NCI-H69 (cell line): Measurements from ENCODE around the gene GPBP1L1.
A peak's percentile ranks its signal among the peaks of the same experiment; 100 is the strongest.
"Not testable (repeated sequence)": the region's sequence is repeated elsewhere in the genome, so short reads cannot be mapped to it uniquely, and the experiment has no call there.

Experiments used
- DNase-seq: peaks from one replicate; lab custom pipeline; 2025; lab: John Stamatoyannopoulos, UW

Gene GPBP1L1, protein sequence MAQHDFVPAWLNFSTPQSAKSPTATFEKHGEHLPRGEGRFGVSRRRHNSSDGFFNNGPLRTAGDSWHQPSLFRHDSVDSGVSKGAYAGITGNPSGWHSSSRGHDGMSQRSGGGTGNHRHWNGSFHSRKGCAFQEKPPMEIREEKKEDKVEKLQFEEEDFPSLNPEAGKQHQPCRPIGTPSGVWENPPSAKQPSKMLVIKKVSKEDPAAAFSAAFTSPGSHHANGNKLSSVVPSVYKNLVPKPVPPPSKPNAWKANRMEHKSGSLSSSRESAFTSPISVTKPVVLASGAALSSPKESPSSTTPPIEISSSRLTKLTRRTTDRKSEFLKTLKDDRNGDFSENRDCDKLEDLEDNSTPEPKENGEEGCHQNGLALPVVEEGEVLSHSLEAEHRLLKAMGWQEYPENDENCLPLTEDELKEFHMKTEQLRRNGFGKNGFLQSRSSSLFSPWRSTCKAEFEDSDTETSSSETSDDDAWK

DNA sequence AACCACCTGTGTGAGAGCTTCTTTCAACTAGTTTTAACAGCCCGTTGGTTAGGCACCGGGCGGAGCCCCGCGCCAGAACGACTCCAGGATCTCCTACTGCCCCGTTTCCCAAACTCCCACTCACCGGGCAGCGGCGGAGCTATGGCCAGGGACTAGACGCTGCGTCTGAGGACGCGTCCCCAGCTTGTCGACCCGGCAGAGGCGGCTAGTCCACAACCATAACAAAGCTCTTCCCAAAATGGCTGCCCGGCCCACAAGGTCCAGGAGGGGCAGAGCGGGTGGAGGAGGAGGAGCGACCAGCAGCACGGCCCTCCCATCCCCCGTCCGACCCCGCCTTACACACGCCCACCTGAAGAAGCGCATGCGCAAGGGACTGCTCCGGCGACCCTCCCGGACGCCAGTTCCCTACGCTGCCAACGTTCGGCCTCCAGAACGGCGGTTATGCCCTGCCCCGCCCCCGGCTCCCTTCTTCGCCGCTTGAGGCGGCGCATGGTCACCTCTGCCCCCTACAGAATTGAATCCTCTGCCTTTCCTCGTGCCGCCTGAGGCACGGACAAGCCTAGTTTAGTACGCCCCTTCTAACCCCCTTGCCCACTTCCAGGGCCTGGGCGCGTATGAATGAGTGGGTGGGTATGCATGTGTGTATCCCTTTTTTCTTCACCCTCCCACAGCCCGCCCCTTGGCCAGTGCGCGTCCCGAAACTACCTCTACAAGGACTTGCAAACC lies at the start of gene GPBP1L1:
TSS of gene GPBP1L1 (minus strand) at position 246 of the 726 bp plus-strand sequence. CDS start 27,446 bp downstream, outside the sequence.
- peak; percentile 94 for DNase-seq

DNA sequence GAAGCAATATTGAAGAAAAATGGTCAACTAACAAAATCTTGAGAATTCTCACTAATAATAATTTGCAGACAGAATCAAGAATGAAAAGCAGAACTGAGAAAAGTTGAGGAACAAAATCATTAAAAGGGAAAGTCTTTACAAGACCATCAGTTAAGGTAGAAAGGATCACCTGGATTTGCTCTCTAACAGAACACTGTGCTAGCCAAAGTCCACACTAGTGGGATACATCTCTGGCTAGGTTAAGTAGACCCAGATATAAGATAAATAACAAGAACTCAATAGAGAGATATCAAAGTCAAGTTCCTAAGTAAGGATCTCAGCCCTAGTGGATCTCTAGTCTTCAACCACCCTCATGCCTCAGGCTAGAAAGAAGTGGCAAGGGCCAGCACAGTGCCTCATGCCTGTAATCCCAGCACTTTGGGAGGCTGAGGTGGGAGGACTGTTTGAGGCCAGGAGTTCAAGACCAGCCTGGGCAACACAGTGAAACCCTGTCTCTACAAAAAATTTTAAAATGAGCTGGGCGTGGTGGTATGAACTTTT lies 44.5 kb upstream of the GPBP1L1 start:
- DNase-seq = no peak

DNA sequence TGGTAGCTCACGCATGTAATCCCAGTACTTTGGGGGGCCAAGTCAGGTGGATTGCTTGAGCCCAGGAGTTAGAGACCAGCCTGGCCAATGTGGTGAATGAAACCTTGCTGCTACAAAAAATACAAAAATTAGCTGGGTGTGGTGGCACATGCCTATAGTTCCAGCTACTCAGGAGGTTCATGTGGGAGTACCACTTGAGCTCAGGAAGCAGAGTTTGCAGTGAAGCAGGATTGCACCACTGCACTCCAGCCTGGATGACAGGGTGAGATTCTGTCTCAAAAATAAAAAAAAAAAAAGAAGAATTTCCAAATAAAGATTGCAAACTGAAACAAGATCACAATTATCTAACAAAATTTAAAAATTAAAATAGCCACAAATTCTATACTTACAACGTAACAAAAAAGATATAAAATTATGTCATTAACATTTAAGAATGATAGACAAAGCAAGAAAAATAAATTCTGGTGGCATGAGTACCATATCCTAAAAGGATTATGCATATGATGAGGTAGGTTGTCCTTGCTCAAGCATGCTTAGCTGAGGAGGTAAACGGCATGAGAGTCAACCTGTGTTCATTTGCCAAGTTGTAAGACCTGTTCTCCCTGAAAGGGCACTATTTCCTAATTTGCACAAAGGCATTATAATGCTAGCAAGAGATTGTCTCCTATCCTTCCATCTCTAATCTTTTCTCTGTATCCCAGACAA lies 43.9 kb upstream of the GPBP1L1 start:
- no peak for DNase-seq

DNA sequence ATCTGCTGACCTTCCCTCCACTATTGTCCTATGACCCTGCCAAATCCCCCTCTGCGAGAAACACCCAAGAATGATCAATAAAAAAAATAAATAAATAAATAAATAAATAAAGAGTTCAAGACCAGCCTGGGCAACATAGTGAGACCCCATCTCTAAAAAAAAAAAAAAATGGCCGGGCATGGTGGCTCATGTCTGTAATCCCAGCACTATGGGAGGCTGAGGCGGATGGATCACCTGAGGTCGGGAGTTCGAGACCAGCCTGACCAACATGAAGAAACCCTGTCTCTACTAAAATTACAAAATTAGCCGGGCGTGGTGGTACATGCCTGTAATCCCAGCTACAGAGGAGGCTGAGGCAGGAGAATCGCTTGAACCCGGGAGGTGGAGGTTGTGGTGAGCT lies 39.7 kb upstream of the GPBP1L1 start:
- not testable (repeated sequence) for DNase-seq

DNA sequence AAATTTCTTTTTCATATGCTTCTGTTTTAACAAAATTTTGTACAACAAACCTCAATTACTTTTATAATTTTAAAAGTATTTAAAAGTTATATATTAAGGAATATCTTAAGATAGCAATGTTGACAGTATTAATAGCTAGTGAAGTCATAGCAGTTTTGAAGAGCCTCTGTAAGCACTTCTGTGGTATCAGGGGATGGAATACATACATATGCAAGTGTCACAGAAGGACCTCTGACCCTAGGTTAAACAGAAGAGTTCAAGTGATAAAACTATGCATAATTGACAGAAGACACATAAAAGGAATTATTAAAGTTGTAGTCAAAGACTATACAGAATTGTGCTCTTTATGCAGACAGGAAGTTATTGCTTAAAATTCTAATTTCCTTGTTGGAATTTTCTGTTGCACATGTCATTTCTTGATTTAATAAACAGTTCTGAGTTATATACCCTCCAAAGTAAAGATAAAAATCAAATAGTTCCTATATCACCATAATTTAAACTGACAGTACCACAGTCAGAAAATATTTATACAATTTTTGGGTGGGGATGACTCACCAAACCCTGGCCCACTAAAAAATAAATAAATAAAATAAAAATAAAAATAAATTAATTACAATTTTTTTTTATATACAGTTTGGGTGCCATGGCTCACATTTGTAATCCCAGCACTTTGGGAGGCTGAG lies 37.1 kb upstream of the GPBP1L1 start:
- no peak for DNase-seq

DNA sequence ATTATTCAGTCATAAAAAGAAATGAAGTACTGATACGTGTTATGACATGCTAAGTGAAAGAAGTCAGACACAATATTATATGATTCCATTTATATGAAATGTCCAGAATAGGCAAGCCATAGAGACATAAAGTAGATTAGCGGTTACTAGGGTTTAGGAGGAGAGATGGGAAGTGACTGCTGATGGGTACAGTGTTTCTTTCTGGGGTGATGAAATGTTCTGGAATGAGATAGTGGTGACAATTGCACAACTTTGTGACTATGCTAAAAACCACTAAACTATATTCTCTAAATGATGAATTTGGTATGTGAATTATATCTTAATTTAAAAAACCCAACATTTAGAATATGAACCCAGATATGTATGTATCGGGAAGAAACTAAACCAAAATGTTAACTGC lies 36.5 kb upstream of the GPBP1L1 start:
- no peak for DNase-seq

DNA sequence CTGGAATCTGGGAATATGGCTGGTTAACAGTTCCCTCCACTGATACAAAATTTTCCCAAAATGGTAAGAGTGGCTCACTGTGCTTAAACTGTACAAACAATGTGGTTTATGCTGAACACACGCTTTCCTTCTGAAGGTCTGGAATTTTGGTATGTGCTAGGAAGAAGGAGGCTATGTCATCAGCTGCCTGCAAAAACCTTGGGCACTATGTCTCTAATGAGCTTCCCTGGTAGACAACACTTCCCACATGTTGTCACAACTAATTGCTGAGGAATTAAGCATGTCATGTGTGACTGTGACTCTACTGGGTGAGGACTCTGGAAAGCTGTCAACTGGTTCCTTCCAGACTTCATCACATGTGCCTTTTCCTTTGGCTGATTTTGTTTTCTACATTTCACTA lies 34.9 kb upstream of the GPBP1L1 start:
- DNase-seq = peak; percentile 0

DNA sequence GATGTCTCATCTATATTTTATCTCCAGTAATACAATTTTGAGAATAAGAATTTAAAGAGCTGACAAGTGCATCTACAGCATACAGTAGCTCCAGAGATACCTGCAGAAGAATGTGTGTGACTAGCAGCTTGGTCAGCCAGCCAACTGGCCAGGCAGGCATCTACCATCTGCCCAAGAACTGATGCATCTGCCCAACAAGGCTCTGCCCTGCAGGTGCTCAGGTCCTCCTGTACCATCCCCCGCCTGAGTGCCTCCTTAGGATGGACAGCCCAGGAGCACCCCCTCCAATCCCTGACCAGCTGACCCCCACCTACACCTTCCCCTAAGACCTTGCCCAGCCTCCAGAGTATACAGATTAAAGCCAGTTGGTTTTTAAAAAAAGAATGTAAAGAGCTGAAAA lies 32.0 kb upstream of the GPBP1L1 start:
- no peak for DNase-seq

DNA sequence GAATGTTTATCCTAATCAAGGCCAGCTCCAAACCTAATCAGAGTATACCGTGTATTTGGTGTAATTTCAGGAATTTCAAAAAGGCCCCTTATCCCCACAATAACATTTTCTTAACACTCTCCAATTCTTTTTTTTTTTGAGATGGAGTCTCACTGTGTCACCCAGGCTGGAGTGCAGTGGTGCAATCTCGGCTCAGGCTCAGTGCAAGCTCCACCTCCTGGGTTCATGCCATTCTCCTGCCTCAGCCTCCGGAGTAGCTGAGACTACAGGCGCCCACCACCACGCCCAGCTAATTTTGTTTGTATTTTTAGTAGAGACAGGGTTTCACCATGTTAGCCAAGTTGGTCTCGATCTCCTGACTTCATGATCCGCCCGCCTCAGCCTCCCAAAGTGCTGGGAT lies 31.1 kb upstream of the GPBP1L1 start:
- not testable (repeated sequence) for DNase-seq

DNA sequence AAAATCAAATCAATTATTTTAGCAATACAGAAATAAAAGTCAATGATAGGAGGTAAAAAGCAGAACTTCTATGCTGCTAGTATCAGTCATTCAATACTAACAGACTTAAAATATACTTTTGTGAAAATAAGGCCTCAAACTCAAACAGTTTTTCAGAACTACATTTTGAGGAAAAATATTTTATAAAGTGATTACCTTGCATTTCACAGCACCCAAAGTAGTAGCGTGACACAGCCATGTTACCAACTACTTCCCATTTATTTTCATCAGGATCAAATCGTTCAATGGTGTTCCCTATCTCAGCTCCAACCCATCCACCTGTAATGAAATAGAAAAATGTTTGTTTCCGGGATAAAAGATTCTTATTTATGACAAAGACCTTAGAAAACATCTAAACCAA lies 30.4 kb upstream of the GPBP1L1 start:
- DNase-seq = no peak

DNA sequence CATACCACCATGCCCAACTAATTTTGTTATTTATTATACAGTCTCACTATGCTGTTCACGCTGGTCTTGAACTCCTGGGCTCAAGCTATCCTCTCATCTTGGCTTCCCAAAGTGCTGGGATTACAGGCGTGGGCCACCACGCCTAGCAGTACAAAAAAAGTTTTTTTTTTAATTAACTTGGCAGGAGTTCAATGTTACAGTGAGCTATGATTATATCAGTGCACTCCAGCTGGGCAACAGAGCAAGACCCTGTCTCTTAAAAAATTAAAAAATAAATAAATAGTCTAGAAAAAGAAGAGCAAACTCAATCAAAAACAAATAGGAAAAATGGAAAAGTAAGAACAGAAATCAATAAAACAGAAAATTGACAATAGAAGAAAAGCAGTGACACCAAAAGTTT lies 27.4 kb upstream of the GPBP1L1 start:
- DNase-seq = no peak

DNA sequence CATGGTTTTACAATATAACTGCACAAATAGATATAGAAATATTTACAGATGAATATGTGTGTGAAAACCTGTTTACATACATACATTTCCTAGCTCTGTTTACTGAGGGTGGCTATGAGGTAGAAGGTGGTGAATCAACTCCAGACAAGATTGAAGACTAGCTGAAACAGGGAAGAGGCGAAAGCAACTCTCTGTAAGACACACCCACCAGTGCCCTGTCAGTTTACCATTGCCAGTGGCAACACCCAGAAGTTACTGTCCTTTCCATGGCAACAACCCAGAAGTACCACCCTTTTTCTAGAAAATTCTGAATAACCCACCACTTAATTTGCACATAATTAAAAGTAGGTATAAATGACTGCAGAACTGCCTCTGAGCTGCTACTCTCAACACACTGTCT lies 18.3 kb upstream of the GPBP1L1 start:
- no peak for DNase-seq

DNA sequence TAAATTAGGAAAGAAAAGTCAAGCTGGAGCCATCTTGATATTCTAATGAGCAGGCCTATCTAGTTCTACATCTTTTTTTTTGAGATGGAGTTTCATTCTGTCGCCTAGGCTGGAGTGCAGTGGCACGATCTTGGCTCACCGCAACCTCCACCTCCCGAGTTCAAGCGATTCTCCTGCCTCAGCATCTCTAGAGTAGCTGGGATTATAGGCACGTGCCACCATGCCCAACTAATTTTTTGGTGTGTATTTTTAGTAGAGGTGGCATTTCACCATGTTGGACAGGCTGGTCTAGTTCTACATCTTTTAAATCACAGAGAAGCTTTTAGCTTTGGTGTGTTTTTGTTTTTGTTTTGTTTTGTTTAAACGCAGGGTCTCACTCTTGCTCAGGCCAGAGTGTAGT lies 8.5 kb upstream of the GPBP1L1 start:
- DNase-seq = no peak

DNA sequence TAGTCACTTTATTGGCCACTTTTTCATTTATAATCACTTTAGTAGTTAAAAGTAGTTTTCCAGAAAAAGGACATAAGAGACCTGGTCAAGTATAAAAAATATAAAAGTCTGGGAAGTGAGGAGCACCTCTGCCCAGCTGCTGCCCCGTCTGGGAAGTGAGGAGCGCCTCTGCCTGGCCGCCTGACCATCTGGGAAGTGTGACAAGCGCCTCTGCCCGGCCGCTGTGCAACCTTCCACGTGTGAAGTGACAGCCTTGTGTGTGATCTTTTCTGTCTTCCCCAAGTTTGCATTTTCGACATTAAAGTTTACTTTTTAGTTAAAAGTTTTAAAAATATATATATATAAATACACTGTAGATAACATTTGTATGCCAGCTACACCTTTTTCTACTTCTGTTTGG lies 7.5 kb upstream of the GPBP1L1 start:
- DNase-seq = not testable (repeated sequence)

DNA sequence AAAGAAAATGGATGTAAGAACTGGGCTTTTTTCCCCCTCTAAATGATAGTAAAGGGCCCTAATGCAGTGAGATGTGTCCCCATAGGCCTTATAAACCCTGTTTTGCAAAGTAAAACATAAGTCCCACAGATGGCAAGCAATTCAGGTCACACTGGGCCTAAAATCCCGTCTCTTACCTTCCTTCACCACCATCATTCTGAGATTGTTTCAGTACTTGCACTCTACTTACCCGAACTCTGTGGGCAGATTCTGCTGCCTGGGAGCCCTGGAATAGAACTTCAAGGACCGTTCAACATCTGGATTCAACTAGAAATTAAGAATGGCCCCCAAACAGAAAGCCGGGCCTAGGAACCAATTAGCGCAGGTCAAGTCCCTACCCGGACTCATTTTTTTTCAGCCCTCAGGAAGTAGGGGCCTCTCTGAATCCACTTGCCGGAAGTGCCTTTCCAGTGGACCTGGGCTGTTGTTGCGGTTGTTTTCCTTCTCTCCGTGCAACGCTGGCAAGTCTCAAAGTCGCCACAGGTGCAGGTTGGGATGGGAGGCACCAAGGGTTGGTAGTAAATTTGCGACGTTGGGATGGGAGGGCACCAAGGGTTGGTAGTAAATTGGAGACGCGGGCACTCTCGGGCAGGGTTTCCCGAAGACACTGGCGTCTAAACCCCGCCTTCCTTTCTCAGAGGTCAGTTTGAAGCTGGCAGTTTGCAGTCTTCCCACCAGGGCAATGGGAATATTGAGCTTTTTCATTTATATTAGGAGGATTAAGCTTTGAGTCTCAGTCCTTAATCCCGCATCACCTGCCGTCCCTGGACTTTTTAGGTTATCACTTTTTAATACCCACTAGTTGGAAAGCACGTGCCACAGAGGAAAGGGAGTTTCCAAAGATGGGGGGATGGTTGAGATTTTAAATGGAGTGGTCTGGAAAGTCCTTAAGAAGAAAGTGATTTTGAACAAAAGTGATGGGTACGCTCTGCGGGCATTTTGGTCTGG lies 1.7 kb upstream of the GPBP1L1 start, which contains the start of gene TMEM69:
TSS of gene TMEM69 (plus strand) at position 428 of the 987 bp plus-strand sequence. CDS start 2,888 bp downstream, outside the sequence.
- DNase-seq = peak; percentile 85

DNA sequence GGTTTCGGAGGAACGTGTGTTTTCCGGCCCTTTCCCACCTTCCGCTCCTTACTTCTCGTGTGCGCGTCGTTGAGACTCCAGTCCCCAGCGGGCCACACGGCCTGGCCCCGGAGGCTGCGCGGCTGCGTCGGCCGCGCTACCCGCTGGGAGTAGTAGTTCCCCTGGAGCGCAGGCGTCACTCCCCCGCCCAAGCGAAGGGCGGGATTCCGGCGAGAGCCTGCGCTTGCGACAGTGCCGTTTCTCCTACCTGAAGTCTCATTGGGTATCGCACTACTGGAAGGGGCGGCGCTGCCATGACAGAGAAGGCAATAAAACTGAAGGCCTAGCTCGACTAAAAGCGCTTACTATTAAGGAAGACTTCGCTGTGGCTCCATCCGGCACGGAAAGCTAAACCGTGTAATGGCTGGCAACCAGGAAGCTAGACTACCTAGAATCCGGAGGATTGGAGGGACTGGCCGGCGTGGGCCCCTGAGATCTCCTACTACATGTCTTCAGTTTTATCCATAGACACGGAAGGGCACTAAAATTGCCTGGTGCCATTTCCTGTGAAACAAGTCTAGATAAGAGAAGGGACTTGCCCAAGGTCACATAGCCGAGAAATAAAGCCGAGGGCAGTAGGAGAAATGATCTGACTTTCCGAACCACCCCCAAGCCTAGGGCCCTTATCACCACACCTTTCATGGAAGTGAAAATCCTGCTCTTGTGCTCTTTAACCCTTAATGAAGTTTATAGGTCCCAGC lies 851 bp upstream of the GPBP1L1 start:
- DNase-seq = peak; percentile 97

DNA sequence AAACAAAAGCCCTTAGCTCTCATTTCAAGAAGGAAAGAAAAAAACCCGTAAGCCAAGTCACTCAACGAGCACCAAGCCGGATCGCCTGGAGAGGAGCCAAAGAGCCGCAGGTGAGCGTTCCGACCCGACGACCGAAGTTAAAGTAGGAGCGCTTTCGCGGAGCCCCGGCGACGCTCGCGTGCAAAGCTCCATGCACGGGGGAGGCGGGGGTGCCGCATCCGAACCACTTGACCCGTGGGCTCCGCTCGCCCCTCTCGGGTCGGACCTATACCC lies 382 bp downstream of the GPBP1L1 start:
- DNase-seq = peak; percentile 59

DNA sequence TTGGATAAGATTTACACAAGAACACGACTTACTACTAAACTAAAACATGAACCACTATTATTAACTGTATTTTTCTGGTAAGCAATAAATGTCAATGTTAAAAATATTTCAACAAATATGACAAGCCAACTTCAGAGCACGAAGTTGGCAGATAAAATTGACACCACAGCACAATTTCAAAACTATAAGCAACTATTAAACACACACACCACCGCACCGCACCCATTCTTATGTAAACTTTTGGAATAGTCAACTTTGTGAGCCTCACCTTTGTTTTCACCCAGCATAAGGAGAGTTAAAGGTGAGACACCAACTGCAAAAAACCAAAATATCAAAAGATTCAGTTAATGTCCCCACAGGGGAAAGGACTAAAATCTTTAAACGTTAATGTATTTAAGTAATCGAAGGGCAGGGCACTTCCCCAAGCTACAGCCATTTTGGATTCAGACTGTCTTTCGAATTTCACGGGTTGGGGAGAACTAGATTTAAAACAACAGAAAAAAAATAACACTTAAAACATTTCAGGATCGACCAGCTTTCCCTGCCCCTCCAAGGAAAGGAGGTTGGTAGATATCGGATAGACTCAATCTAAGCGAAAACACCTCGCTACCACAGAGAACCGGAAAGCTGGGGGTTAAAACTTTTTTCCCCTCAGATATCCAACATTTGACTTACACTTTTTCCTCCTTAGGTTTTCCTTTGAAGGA lies 872 bp downstream of the GPBP1L1 start:
- peak; percentile 20 for DNase-seq

DNA sequence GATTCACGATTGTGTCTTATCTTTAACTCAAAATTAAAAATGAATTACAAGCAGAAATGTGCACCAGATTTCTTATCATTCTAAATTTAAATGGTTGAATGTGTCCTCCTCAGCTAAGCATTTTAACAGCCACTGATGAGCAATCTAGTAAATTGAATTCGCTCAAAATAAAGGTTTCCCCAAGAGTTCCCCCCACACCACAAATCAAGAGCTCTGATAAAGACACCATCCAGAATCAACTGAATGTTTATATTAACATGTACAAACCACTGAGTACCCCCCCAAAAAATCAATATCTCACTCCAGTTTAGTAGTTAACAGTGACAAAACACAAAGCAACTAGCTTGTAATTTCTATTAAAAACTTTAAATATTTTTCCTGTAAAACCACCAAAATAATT lies 1.9 kb downstream of the GPBP1L1 start:
- no peak for DNase-seq
